SK-N-SH (cell line): ENCODE data around the gene BAIAP2. TPM values are rescaled to one million over a fixed set of nuclear protein-coding genes. Genes with fewer than 3 reads are reported as not detected.
A peak's percentile ranks its signal among the peaks of the same experiment; 100 is the strongest.

Experiments used
- CTCF ChIA-PET: fragments of 300-600, 350-600 bp; formaldehyde crosslinking; extraction: SDS; loops from one replicate; lab custom pipeline; 2021; lab: Yijun Ruan, JAX
- POLR2A ChIA-PET: fragments of 350-600 bp; sonication (Branson Sonifier 250); formaldehyde crosslinking; extraction: SDS; loops from one replicate; lab custom pipeline; 2020; ENCODE audit warnings: antibody characterized with exemption, inconsistent platforms; lab: Yijun Ruan, JAX
- DNase-seq: peaks from one replicate; pipeline ENCODE4 v3.0.0; 2012
- H2AFZ ChIP-seq: fragments of 200-600 bp; sonication (generic); 2 replicates; pipeline ENCODE4 v1.8.1; 2016; ENCODE audit warnings: antibody characterized with exemption, mild to moderate bottlenecking, low read depth
- H3F3A ChIP-seq: fragments of 200-600 bp; sonication (generic); replicated peaks from 2 replicates; pipeline ENCODE3; 2016; ENCODE audit warnings: antibody characterized with exemption, mild to moderate bottlenecking; ENCODE audit not compliant: insufficient read depth
- H3K27ac ChIP-seq, 2 experiments: fragments of 200-500 bp in 1 of 2; fragments of 200-600 bp in 1 of 2; sonication (Bioruptor generic) in 1 of 2; sonication (generic), shearing (Covaris generic) in 1 of 2; 2 replicates each; pipeline versions ENCODE4 v1.5.1 to v1.6.1; 2014 to 2016; ENCODE audit warnings: low read depth in 2 of 2, inconsistent platforms in 1 of 2, low read length in 1 of 2, mild to moderate bottlenecking in 1 of 2, mixed read lengths in 1 of 2
- H3K27me3 ChIP-seq: fragments of 200-600 bp; sonication (generic), shearing (Covaris generic); 2 replicates; pipeline ENCODE4 v1.6.1; 2016; ENCODE audit warnings: mixed run types; ENCODE audit not compliant: insufficient read depth
- H3K36me3 ChIP-seq, 2 experiments: fragments of 200-500 bp in 1 of 2; fragments of 200-600 bp in 1 of 2; sonication (Bioruptor generic) in 1 of 2; sonication (generic) in 1 of 2; replicated peaks in 1 of 2; 2 replicates each; pipeline versions ENCODE3 to v1.5.1; 2014 to 2016; ENCODE audit warnings: low read length in 1 of 2, mild to moderate bottlenecking in 1 of 2; ENCODE audit not compliant: insufficient read depth in 2 of 2, control insufficient read depth in 1 of 2
- H3K4me1 ChIP-seq, 2 experiments: fragments of 200-500 bp in 1 of 2; fragments of 200-600 bp in 1 of 2; sonication (Bioruptor generic) in 1 of 2; sonication (generic), shearing (Covaris generic) in 1 of 2; 2 replicates each; pipeline versions ENCODE4 v1.5.1 to v1.6.1; 2014 to 2016; ENCODE audit warnings: low read depth in 1 of 2, low read length in 1 of 2, mixed run types in 1 of 2; ENCODE audit not compliant: insufficient read depth in 2 of 2, control insufficient read depth in 1 of 2
- H3K4me2 ChIP-seq: fragments of 200-600 bp; sonication (generic), shearing (Covaris generic); 2 replicates; pipeline ENCODE4 v1.6.1; 2017; ENCODE audit warnings: mixed run types
- H3K4me3 ChIP-seq, 2 experiments: fragments of 200-500 bp in 1 of 2; fragments of 200-600 bp in 1 of 2; sonication (Bioruptor generic) in 1 of 2; sonication (generic), shearing (Covaris generic) in 1 of 2; 2 replicates each; pipeline versions ENCODE4 v1.5.1 to v1.8.1; 2014 to 2016; ENCODE audit warnings: low read depth in 2 of 2, inconsistent platforms in 1 of 2, low read length in 1 of 2, mild to moderate bottlenecking in 1 of 2, mixed read lengths in 1 of 2, moderate library complexity in 1 of 2
- H3K79me2 ChIP-seq: fragments of 200-600 bp; sonication (generic); 2 replicates; pipeline ENCODE4 v1.8.1; 2017; ENCODE audit warnings: mild to moderate bottlenecking; ENCODE audit not compliant: insufficient read depth
- H3K9ac ChIP-seq: fragments of 200-600 bp; sonication (generic); 2 replicates; pipeline ENCODE4 v1.6.1; 2017; ENCODE audit warnings: mixed run types
- H3K9me2 ChIP-seq: fragments of 200-600 bp; sonication (generic); 2 replicates; pipeline ENCODE4 v1.6.1; 2017; ENCODE audit warnings: mixed run types
- H3K9me3 ChIP-seq: fragments of 200-600 bp; sonication (generic); 2 replicates; pipeline ENCODE4 v1.6.1; 2017; ENCODE audit warnings: mixed run types, mild to moderate bottlenecking, moderate library complexity
- H4K20me1 ChIP-seq: fragments of 200-600 bp; sonication (generic); 2 replicates; pipeline ENCODE4 v1.6.1; 2017; ENCODE audit warnings: mild to moderate bottlenecking, mixed run types; ENCODE audit not compliant: insufficient read depth
- ELF1 ChIP-seq: IDR thresholded peaks from 2 replicates; pipeline ENCODE4 v1.4.0; 2012
- IRF3 ChIP-seq: fragments of 150-350 bp; IDR thresholded peaks from 2 replicates; pipeline ENCODE4 v1.6.1; 2016; ENCODE audit warnings: mild to moderate bottlenecking, low read depth, low read length
- JUND ChIP-seq: IDR thresholded peaks from 2 replicates; pipeline ENCODE4 v1.4.0; 2012
- MXI1 ChIP-seq: IDR thresholded peaks from 2 replicates; pipeline ENCODE4 v1.6.1; 2012; ENCODE audit warnings: mild to moderate bottlenecking, low read depth, low read length, improper control_type of control experiment
- RXRA ChIP-seq: IDR thresholded peaks from 2 replicates; pipeline ENCODE4 v1.4.0; 2012; ENCODE audit warnings: low read depth, mild to moderate bottlenecking, borderline replicate concordance
- WGBS: methylation state at CpG from one replicate; pipeline ENCODE4 v1.1.6; 2017; ENCODE audit warnings: low lambda C conversion rate; 5-methylcytosine and 5-hydroxymethylcytosine counted together
- polyA plus RNA-seq, 3 experiments: library from polyadenylated mRNA; depleted of rRNA; stranded (reverse); fragments of >200 nt; gene quantifications; 2 replicates each; pipeline ENCODE4 v1.2.3, GENCODE V29; 2012
- TF ChIP-seq, protein P1 (sequence below): IDR thresholded peaks from 2 replicates; pipeline ENCODE4; 2012
- TF ChIP-seq, protein P2 (sequence below): IDR thresholded peaks from 2 replicates; pipeline ENCODE4 v1.4.0; 2012; ENCODE audit warnings: low read depth, borderline replicate concordance

Gene BAIAP2
- polyA plus RNA-seq, 1 of the 3 experiments (the other 2 are of a cell fraction), result 19.8 TPM

GRCh38 chr17:81031566-81032550 lies 3.1 kb upstream of the BAIAP2 start (continued):
- TF ChIP-seq, protein P1, sequence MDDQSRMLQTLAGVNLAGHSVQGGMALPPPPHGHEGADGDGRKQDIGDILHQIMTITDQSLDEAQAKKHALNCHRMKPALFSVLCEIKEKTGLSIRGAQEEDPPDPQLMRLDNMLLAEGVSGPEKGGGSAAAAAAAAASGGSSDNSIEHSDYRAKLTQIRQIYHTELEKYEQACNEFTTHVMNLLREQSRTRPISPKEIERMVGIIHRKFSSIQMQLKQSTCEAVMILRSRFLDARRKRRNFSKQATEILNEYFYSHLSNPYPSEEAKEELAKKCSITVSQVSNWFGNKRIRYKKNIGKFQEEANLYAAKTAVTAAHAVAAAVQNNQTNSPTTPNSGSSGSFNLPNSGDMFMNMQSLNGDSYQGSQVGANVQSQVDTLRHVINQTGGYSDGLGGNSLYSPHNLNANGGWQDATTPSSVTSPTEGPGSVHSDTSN, result no peak
- TF ChIP-seq MXI1, result no peak
- TF ChIP-seq, protein P2, sequence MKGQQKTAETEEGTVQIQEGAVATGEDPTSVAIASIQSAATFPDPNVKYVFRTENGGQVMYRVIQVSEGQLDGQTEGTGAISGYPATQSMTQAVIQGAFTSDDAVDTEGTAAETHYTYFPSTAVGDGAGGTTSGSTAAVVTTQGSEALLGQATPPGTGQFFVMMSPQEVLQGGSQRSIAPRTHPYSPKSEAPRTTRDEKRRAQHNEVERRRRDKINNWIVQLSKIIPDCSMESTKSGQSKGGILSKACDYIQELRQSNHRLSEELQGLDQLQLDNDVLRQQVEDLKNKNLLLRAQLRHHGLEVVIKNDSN, result no peak
- no peak for TF ChIP-seq IRF3

DNA sequence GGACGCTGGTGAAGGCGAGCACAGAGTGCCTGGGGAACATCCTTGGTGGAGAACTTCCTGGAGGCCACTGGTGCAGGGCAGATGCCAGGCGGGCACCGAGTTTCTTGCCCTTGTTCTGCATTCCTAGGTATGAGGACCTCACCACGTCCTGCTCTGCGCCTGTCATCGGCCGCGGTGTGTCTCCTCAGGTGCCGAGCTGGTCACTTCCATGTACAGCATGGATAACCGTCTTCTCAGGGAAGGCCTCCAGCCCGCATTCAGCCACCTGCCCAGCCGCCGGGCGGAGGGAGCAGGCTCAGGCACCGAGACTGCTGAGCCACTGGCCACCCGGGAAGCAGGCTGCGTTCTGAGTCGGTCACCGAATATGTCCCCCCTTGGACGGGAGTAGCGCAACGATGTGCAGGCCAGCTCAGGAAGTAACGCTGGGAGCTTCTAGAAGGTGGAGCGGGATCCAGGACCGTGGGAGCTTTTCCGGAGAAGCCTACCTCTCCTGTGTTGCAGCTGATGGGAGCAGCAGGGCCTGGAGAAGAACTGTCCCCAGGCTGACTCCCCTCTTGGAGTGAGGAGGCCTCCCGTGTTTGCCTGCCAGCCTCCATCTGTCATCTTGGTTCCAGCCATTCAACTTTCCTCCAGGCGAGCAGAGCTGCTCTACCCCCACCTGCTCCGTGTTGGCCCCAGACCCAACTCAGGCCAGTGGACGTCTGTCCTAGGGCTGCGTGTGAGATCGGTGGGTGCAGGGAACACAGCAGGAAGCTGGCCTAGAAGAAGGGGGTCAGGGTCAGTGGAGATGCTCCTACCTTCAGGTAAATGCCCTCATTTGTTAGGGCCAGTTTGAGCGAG lies 2.1 kb upstream of the BAIAP2 start:
- no peak for TF ChIP-seq JUND
- Histone ChIP-seq H3F3A (peaks cover 9% of the 10 kb centered on the region), H2AFZ (no peak overlapping the region), H3K4me3 (no peak overlapping the region), H3K27me3 (no peaks in the 10 kb centered on the region), H4K20me1 (peaks cover 17% of the 10 kb centered on the region), H3K9me2 (no peaks in the 10 kb centered on the region), H3K4me1 (peaks cover 0 to 37% of the 10 kb centered on the region in 2 experiments; a peak in 2 of 4 replicates), H3K27ac (no peak overlapping the region), H3K36me3 (peaks cover 0 to 10% of the 10 kb centered on the region in 2 experiments), H3K4me2 (peak overlapping the region; percentile 83; the same call in 1 of the 2 replicates), H3K9ac (no peak overlapping the region), H3K9me3 (no peaks in the 10 kb centered on the region), H3K79me2 (peaks cover 11% of the 10 kb centered on the region)
- POLR2A ChIA-PET, result interaction anchor here (1.1 kb wide), 1 partner anchor 11 kb away, joined by 3 read pairs; no protein-coding TSS in a partner anchor
- CTCF ChIA-PET, result interaction anchor here (1.1 to 19.0 kb wide), 8 partner anchors 9 to 67 kb away, joined by 3 to 668 read pairs (median 4); no protein-coding TSS in a partner anchor
- DNase-seq, result no peak
- 89% methylated on average over 31 of the region's 34 CpGs for WGBS

- Histone ChIP-seq H3K9ac (peak overlapping the region; percentile 68; the same call in 1 of the 2 replicates), H3K27me3 (no peaks in the 10 kb centered on the region), H3K9me2 (no peaks in the 10 kb centered on the region), H2AFZ (no peak overlapping the region), H3K9me3 (no peaks in the 10 kb centered on the region), H3K4me1 (peaks cover 0 to 39% of the 10 kb centered on the region in 2 experiments; a peak in 2 of 4 replicates), H3K79me2 (peaks cover 19% of the 10 kb centered on the region), H3F3A (peaks cover 9% of the 10 kb centered on the region), H3K27ac (no peak overlapping the region), H3K36me3 (peaks cover 0 to 10% of the 10 kb centered on the region in 2 experiments), H4K20me1 (peaks cover 25% of the 10 kb centered on the region), H3K4me3 (peak overlapping the region; percentile 83 to 94), H3K4me2 (peak overlapping the region; percentile 83)
- DNase-seq, result no peak
- 83% methylated on average over 22 of the region's 22 CpGs for WGBS
- CTCF ChIA-PET, result interaction anchor here (1.1 to 19.0 kb wide), 7 partner anchors 9 to 66 kb away, joined by 3 to 668 read pairs (median 4); no protein-coding TSS in a partner anchor
- TF ChIP-seq ELF1 (no peak), RXRA (no peak)
- POLR2A ChIA-PET, result interaction anchor here (1.1 kb wide), 1 partner anchor 11 kb away, joined by 3 read pairs; no protein-coding TSS in a partner anchor
Measured at GRCh38 chr17:81033535-81034167, 1.3 kb upstream of the BAIAP2 start.
